Epidermal melanocyte (primary cell): ENCODE results near the gene KLHL22.
A peak's percentile ranks its signal among the peaks of the same experiment; 100 is the strongest.
"Not testable (repeated sequence)": the region's sequence is repeated elsewhere in the genome, so short reads cannot be mapped to it uniquely, and the experiment has no call there.

ENCODE experiments used
- DNase-seq: peaks from one replicate; pipeline ENCODE4 v3.0.0; 2011; ENCODE audit warnings: low spot score; ENCODE audit not compliant: insufficient read length

The KLHL22 gene

DNA sequence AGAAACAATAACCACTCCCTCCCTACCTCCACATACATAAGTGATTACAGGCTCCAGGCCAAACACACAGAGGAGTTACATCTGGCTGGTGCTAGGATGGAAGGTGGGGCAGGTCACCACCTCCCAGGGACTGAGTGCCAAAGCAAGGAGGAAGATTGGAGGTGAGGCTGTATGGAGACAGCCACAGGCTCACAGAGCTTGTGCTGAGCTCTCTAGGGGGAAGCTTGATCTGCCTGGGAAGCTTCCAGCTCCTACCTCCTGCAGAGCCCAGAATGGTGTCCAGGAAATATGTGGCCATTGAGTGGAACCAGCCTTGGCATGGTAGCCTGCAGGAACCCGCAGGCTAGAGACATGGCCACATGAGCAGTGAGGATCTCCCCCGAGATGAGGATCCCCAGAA lies 8.2 kb upstream of the KLHL22 start:
- DNase-seq, result no peak

DNA sequence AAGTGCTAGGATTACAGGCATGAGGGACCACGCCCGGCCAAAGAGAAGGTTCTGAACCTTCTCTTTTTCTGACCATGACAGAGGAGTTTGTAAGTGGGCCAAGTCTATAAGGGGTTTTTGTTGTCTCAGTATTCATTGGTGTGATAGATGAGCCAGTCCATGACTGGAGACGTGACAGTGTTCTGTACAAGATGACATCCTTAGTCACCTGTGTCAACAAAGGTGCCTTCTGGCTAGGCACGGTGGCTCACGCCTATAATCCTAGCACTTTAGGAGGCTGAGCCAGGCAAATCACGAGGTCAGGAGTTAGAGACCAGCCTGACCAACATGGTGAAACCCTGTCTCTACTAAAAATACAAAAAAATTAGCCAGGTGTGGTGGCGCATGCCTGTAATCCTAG lies 4.2 kb upstream of the KLHL22 start:
- DNase-seq, result no peak

DNA sequence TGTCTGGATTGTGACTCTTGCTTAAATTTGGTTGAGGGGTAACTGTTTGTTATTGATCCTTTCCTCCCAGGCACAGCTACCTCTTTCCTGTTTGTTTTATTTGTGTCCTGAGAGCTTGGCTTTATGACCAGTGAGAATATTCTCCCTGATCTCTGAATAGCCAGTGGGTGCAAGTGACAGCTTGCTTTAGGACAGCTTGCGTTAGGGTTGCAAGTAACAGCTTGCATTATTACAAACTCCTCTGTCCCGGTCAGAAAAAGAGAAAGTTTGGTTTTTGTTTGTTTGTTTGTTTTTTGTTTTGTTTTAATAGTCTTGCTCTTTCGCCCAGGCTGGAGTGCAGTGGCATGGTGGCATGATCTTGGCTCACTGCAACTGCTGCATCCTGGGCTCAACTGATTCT lies 3.3 kb upstream of the KLHL22 start:
- DNase-seq, result no peak

DNA sequence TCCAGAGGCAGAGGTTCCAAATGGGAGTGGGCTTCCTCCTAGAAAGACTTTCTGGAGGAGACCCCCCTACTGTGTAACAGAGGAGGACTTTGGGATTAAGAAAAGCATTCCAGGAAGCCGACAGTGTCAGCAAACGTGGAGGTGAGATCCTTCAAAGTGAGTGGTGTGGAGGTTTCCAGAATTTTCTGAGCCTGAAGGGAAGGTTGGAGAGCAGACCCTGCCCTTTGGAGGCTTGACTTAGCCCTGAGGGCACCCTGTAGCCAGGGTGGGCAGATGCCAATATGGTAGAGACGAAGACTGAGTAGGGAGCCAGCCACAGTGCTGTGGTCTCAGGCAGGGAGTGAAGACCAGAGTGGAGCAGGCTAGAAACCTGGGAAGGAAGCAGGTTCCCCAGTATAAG lies 1.8 kb upstream of the KLHL22 start:
- no peak for DNase-seq

DNA sequence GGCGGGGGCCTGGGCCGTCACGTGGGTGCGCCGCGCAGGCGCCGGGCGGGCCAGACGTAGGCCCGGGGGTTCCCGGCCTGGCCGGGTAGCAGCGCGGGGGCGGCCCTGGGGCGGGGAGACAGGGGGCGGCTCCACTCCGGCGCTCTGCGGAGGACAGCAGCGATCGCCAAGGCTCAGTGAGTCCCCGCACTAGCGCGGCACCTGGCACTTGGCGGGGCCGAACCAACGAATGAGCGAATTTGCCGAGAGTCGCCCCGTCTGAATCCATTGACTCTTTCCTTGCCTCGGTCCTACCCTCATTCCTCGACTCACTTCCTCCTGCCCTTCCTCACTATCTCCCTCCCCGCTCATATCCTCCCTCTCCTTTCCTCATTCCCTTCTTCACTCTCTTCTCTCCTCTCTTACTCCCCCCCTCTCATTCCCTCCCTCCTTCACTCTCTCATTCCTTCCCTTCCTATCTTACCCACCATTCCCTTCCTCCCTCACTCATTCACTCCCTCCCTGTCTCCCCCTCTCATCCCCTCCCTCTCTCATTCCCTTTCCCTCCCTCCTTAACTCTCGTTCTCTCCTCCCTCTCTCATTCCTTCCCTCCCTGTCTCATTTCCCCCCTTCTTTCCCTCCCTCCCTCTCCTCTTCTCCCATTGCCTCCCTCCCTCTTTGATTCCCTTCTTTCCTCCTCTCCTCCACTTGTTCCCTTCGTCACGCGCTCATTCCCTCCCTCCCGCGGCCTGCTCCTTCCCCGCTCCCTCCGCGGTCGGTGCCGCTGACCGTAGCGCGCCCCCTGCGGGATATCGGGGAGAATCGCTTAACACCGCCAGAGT lies 476 bp upstream of the KLHL22 start:
- DNase-seq, result peak; percentile 93

DNA sequence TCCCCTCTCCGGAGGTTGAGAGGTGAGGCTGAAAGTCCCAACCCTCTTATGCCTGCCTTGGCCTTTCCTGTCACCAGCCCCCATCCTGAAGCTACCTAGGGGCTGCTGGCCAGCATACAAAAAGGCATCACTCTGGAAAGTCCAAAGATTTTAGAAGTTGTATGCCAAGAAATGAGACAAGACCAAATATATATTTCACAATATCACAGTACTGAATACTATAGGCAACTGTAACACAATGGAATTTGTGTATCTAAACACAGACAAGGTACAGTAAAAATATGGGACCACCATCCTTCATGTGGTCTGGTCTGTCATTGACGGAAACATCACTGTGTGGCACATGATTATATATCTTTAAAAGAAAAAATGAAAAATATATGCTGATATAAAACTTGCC lies 4.2 kb downstream of the KLHL22 start:
- no peak for DNase-seq

DNA sequence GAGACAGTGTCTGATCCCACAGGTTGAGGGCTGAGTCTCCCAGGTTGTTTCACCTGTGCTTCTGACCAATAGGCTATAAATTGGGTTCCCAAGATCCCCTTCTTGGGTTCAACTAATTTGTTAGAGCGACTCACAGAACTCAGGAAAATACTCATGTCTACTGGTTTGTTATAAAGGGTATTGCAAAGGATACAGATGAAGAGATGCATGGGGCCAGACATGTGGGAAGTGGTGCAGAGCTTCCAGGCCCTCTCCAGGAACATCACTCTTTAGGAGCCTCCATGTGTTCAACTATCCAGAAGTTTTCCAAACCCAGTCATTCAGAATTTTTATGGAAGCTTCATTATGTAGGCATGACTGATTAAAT lies 4.7 kb downstream of the KLHL22 start:
- no peak for DNase-seq

DNA sequence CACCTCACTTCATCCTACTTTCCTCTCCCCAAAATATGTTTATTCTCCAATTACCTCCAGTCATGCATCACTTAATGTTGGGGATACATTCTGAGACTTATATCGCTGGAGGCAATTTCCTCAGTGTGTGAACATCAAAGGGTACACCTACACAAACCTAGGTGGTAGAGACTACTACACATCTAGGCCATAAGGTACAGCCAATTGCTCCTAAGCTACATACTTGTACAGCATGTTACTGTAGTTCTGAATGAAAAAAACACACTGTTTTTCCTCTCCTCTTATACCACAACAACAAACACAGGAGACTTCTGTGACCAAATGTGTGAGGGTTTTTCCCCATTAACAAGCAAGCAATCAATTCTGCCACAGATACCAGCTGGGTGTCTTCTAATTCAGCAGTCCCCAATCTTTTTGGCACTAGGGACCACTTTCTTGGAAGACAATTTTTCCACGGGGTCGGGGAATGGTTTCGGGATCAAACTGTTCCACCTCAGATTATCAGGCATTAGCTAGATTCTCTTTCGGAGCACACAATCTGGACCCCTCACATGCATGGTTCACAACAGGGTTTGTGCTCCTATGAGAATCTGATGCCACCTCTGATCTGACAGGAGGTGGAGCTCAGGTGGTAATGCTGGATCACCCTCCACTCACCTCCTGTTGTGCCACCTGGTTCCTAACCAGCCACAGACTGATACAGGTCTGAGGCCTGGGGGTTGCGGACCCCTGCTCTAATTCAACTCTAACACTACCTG lies 5.2 kb downstream of the KLHL22 start:
- no peak for DNase-seq

DNA sequence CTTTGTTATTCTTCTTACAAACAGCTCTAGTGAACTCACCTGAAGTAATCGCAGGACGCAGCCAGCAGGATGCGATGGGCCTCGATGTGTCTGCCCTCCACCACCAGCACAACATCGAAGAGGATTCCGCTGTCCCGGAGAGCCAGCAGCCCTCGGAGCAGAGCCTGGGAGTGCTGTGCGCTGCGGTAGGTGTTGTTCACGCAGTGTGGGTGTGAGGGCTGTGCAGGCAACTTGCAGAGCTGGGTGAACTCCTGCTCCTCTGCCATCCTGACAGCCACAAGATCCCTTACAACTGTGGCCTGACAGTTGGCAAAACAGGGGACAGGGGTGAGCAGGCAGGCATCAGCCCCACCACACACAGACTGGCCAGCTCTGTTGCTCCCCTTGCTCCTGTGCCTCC lies 6.6 kb downstream of the KLHL22 start:
- no peak for DNase-seq

DNA sequence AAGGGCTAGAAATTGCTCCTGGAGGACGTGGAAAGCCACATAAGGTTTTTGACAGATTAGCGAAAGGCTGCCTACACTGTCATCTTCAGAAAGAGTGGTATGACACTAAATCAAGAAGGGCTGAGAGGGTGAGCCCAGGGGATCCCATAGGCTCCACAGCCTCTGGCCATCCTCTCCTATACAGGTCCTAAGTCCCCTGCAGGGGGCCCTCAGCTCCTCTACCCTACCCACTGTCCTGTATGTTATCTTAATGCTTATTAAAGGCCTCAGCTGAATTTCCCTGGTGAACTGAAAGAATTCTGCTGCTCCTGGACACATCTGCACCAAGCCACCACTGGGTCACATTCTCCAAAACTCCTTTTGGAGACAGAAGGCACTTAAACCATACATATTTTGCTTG lies 7.9 kb downstream of the KLHL22 start:
- no peak for DNase-seq

DNA sequence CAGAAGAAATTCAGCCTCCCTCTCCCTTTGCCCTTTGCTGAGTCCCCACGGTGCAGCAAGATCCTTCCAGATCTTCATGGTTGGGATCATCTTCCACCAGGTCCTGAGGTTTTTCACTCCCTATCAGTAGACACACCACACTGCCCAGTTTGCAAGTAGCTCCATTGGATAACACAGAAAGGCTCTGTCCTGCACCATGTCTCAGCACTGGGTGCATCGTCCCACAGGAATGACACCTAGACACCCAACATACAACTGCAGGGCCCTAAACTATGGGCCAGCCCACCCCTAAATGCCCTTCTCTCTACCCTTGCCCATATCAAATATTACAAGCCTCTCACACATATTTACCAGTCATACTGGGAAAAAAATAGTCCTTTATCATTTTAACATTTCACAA lies 9.4 kb downstream of the KLHL22 start:
- DNase-seq, result no peak

DNA sequence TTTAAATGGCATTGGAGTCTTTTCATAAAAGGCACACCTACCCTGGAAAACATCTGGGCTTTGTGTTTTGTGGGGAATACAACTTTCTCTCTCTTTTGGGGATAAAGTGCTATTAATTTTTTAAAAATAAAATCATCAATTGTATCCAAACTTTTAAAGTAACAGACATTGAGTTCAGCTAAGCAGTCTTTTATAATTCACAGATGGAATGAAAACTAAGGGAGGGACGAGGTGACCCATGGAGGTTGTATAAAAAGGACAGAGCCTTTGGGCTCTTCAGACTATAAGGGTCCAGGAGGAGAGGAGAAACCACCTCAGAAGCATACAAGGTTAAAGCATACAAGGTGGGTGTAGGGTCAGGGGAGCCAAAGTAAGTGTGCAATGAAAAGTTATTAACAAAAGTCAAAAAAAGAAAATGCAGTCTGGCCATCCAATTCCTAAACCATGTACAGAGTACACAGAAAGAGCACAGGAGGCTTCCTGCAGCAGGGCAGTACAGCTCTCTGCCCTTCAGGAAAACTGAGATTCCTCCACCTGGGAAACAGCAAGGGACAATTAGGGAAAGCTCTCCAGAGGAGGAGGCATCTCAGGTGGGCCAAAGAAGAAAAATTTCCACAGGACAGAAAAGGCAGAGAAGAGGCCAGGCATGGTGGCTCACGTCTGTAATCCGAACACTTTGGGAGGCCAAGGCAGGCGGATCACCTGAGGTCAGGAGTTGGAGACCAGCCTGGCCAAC lies 10.5 kb downstream of the KLHL22 start:
- no peak for DNase-seq

DNA sequence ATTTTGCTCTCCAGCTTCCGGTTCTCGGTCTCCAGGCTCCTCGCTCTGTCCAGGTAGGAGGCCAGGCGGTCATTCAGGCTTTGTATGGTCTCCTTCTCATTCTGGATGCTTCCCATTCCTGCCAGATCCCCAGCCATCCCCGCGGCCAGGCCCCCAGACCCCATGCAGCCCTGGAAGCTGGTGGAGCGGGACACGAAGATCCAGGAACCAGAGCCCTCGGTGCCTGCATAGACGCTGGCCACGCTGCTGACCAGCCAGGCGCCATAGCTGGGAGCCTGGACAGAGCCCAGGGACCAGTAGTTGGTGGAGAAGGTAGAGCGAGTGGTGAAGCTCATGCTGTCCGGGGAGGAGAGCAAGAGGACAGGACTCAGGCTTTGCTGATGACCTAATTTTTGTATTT lies 11.8 kb downstream of the KLHL22 start:
- no peak for DNase-seq

DNA sequence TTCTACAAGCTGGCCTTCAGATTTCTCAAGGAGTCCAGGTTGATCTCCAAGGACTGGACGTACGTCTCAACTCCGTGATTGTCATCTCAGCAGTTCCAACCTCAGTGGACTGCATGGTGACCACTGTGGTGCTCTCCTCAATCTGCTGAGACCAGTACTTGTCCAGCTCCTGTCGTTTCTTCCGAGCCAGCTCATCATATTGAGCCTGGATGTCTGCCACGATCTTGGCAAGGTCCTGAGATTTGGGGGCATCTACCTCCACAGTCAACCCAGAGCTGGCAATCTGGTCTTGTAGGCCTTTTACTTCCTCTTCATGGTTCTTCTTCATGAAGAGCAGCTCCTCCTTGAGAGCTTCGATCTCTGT lies 12.5 kb downstream of the KLHL22 start:
- not testable (repeated sequence) for DNase-seq

DNA sequence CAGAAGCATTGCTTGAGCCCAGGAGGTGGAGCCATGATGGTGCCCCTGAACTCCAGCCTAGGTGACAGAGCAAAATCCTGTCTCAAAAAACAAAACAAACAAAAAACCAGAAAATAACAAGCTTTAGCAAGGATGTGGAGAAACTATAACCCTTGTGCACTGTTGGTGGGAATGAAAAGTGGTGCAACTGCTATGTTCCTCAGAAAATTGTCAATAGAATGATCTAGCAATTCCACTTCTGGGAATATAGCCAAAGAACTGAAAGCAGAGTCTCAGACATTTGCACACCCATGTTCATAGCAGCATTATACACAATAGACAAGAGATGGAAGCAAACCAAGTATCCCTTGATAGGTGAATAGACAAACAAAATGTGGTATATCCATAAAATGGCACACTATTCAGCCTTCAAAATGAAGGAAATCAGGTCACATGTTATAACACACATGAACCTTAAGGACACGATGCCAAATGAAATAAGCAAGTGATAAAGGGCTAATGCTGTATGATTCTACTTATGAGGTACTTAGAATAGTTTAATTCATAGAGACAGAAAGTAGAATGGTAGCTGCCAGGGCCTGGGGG lies 15.9 kb downstream of the KLHL22 start:
- no peak for DNase-seq

DNA sequence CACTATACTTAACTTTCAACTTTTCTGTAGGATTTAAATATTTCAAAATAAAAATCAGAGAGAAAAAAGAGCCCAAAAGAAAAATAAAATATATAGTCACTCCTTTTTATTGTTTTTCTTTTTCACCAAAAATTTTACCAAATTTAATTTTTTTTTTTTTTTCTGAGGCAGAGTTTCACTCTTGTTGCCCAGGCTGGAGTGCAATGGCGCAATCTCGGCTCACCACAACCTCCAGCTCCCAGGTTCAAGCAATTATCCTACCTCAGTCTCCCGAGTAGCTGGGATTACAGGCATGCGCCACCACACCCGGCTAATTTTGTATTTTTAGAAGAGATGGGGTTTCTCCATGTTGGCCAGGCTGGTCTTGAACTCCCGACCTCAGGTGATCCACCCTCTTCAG lies 17.5 kb downstream of the KLHL22 start:
- not testable (repeated sequence) for DNase-seq

DNA sequence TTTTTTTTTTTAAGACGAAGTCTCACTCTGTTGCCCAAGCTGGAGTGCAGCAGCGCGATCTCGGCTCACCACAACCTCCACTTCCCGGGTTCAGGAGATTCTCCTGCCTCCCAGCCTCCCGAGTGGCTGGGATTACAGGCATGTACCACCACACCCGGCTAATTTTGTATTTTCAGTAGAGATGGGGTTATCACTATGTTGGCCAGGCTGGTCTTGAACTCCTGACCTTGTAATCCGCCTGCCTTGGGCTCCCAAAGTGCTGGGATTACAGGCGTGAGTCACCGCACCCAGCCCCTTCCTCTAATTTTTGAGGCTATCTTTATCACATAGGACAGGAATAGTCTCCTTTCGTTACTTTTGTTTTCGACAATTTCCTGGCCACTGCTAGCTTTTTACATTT lies 20.0 kb downstream of the KLHL22 start:
- DNase-seq, result not testable (repeated sequence)

DNA sequence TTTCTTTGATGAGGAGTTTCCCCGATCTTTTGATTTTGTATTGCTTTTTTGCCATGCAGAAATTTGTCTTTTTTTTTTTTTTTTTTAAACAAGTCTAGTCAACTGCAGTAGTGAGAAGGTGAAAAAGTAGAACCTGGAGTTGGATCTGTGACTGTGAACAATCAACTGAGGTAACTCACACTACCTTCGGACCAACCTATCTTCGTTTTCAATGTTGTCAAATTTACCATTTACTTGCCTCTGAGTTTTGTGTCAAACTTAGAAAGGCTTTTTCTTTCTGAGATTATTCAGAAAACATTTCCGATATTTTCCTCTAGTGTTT lies 20.5 kb downstream of the KLHL22 start:
- DNase-seq, result no peak

DNA sequence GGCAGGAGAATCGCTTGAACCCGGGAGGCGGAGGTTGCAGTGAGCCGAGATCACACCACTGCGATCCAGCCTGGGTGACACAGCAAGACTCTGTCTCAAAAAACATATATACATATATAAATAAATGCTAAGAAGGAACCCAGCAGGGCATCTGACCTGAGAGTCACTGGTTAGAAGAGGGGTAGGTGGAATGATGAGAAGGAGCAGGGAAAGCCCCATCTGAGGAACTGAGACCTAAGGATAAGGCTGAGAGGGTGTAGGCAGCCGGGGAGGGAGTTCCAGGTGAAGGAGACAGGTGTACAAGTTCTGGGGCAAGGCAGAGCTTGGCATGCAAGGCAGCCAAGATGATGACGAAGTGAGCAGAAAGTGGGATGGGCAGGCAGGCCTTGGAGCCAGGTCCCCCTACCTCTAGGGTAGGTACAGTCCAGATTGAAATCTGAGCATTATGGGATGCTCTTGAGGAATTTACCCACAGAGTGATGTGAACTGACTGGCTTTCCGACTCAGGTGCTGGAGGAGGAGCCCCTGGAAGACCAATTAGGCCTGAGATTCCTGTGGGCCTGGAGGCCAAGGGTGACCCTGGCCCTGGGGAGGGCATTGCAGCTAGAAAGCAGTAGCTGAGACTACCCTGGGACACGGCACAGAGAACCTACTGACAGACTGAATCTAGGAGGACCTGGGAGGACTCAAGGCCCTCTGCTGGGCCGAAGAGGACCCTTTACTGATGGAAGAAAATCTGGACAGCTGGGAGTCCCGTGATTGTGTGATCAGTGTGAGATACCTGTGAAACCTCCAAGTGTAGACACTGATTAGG lies 22.8 kb downstream of the KLHL22 start:
- DNase-seq, result no peak

DNA sequence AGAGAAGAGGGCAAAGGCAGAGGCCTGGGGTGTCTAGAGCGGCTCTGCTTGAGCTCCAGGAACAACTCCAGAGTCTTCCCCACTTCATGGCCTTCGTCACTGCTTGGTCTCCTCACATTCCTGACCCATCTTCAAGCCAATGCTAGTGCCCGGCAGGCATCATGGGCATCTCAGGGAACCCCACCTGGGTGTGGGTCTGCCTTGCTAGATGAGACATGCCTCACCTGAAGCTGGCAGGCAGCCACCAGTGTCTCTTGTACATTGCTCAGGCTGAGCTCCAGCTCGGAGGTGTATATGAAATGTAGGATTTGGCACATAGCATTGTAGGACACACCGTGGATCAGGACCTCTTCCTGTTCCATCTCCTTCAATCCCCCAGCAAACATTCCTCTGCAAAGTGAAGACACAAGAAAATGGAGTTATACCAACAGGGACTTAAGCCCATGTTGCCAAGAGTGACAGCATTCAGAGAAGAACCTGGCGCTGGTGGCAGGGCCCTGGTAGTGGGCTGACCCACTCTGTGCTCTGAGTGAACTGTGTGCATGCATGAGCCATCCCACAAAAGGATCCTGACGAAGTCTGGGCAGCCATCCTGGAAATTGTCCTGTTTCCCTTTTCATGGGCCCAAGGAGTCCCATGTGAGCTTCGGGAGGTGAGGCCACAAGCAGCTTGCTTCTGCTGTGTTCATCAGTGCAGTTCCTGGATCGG lies 24.3 kb downstream of the KLHL22 start:
- no peak for DNase-seq

DNA sequence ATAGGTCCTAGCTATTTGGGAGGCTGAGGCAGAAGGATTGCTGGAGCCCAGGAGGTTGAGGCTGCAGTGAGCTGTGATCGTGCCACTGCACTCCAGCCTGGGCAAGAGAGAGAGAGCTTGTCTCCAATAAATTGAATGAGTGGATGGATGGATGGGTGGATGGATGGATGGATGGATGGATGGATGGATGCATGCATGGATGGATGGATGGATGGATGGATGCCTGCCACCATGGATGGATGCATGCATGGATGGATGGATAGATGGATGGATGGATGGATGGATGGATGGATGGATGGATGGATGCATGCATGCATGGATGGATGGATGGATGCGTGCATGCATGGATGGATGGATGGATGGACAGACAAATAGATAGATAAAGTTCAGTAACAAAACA lies 25.1 kb downstream of the KLHL22 start:
- not testable (repeated sequence) for DNase-seq
